ENCODE data around the gene CEL.
"Not testable (repeated sequence)": the region's sequence is repeated elsewhere in the genome, so short reads cannot be mapped to it uniquely, and the experiment has no call there.

CEL gene

GRCh38 chr9:133061764-133062145 is at the start of gene CEL:
Gene CEL (plus strand): TSS chr9:133061981. CDS start chr9:133062003, 22 bp downstream.
- not testable (repeated sequence) for DNase-seq (ENCODE audit: low read depth)

DNA sequence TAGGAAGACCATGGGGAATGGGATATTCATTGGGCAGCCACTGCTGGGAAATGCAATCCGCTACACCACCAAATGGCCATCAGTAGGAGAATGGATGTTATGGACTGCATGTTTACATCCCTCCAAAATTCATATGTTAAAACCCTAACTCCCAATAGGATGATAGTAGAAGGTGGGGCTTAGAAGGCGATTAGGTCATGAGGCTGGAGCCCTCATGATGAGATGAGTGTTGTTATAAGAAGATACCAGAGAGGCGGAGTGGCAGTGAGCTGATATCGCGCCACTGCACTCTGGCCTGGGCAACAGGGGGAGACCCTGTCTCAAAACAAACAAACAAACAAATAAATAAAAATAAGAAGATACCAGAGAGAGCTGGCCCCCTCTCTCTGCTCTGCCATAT is 47.1 kb upstream of the CEL start:
- no peak for DNase-seq (ENCODE audit: low read depth)

DNA sequence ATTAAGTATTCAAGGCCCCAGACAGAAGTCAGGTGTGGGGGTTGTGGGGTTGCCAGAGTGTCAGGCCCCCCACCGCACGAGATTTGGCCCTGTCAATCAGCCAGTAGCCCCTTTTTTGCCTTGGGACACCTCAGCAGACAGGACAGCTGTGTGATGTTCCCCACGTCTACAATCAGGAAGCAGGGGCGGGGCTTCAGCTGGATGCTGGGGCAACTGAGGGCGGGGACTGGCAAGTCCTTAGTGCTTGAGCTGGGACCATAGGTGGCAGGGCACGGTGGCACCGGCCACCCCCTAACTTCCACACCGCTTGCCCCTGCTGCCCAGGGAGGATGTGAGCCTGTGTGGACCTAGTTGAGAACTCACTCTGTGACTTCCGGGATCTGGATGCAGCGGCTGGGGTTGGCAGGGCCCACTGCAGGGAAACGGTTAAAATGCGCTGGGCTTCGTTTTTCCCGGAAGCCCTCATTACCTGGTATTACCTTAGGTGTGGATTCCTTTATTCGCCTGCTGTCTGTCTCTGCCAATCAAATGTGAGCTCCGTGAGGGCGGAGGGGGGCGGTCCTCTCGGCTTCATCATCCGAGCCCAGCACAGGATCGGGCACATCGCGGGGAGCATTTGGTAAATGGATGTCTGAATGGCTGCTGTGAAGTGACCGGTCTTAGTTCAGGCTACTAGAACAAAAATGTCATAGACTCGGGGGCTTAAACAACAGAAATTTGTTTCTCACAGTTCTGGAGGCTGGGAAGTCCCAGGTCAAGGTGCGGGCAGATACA is 38.5 kb upstream of the CEL start:
- peak; percentile 16 for DNase-seq (ENCODE audit: low read depth)

DNA sequence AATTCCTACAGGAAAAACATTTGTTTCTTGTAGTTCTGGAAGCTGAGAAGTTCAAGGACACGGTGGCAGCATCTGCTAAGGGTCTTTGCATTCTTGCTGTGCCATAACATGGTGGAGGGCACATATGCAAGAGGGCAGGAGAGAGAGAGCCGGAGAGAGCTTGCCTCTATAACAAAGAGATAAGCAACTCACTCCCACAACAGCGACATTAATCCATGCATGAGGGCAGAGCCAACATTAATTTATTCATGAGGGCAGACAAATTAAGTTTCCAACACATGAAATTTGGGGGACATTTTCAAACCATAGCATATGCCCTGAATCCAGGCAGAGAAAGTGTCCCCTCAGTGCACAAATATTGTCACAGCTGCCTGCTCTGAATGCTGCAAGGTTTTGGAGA is 35.4 kb upstream of the CEL start:
- DNase-seq (ENCODE audit: low read depth), result no peak

DNA sequence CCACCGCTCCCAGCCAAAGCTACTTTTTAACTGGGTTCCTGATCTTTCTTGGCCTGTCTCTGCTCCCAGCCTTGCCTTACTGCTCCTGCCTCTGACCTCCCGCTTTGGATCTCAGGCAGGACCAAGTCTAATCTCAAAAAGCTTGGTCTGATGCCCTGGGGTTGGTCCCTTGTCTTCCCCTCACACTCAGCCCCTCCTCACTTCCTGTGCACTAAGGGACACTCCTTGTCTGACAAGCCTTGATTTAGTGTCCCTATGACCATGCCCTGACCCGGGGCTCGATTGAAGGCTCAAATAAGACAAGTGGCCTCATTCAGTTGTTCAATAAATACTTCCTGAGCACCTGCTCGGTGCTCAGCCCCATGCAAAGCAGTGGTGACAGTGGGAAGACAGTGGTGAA is 34.6 kb upstream of the CEL start:
- no peak for DNase-seq (ENCODE audit: low read depth)

- DNase-seq (ENCODE audit: low read depth), result no peak
Observed at GRCh38 chr9:133028221-133028620, 33.6 kb upstream of the CEL start.

DNA sequence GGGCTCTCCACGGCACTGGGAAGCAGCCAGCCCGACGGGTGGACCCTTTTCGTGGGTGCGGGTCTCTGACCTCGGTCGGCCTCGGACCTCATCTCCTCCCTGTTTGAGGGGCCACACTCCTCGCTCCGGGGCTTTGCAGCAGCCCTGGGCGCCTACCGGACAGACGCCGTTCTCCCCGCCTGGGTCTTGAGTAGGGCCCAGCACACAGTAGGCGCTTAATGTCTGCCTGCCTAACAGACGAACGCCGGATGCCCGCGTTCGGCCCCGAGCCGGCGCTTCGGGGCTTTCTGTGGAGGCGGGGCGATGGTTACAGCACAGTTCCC is 31.8 kb upstream of the CEL start:
- DNase-seq (ENCODE audit: low read depth), result no peak

DNA sequence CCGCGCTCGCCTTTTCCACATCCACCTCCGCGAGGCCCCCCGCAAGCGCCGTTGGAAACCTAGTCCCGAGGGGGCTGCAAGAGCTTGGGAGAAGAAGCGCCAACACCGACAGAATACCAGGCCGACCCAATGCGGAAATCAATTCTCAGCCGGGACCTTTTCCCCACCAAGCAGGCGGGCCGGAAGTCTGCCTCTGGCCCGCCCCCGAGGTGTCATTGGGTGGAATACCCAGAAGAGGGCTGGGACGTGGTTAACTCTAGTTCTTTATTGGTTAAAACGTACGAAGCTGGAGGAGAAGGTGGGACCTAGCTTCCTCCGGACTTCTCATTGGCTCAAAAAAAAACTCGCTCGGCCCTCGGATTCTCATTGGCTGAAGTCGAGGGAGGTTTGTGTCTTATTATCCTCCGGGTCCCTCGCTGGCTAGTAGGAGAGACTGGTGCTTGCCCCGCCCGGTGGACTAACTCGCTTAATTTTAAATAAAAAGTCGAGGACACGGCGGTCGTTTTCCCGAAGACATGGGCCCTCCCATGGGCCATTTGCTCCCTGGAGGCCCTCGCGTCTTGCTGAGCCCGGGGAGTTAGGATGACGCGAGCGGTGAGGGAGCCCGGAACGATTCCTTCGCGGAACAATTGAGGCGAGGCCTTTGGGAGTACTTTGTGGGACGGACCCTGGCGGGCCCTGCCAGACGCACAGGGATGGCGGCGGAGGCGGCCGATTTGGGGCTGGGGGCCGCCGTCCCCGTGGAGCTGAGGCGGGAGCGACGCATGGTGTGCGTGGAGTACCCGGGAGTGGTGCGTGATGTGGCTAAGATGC is 31.3 kb upstream of the CEL start, which contains the start of gene GTF3C5:
Gene GTF3C5, plus strand, starts transcription at position 681 of the 813 bp plus-strand sequence. Its CDS starts 15 bp downstream, at position 696.
- DNase-seq (ENCODE audit: low read depth), result peak; percentile 89

DNA sequence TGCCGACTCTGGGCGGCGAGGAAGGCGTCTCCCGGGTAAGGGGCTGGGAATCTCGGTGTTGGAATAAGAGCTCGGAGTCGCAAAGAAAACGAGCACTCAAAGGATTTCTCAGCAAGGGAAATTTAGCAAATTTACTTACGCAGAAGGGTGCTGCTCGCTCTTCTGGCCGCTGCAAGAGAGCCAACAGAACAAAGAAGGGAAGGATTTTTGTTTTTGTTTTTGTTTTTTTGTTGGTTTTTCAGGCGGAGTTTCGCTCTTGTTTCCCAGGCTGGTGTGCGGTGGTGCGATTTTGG is 30.7 kb upstream of the CEL start:
- DNase-seq (ENCODE audit: low read depth), result no peak

- DNase-seq (ENCODE audit: low read depth), result no peak
Observed at GRCh38 chr9:133031496-133031911, 30.3 kb upstream of the CEL start.

- DNase-seq (ENCODE audit: low read depth), result no peak
Observed at GRCh38 chr9:133032171-133032570, 29.6 kb upstream of the CEL start.

DNA sequence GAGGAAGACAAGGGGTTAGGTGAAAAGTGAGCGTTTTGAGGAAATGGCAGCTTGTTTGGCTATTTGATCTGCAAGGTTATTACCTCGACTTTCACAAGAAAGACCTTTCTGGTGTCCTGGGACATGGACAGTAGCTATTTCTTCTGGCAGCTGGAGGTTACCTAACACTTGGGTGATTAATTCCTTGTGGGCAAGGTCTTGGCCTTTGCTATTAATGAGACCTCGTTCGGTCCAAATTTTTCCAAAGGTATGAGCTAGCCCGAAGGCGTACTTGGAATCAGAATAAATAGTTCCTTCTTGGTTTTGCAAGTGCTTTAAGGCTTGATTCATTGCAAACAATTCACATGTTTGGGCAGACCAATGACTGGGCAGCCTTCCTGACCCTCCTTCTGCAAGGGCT is 26.1 kb upstream of the CEL start:
- no peak for DNase-seq (ENCODE audit: low read depth)

DNA sequence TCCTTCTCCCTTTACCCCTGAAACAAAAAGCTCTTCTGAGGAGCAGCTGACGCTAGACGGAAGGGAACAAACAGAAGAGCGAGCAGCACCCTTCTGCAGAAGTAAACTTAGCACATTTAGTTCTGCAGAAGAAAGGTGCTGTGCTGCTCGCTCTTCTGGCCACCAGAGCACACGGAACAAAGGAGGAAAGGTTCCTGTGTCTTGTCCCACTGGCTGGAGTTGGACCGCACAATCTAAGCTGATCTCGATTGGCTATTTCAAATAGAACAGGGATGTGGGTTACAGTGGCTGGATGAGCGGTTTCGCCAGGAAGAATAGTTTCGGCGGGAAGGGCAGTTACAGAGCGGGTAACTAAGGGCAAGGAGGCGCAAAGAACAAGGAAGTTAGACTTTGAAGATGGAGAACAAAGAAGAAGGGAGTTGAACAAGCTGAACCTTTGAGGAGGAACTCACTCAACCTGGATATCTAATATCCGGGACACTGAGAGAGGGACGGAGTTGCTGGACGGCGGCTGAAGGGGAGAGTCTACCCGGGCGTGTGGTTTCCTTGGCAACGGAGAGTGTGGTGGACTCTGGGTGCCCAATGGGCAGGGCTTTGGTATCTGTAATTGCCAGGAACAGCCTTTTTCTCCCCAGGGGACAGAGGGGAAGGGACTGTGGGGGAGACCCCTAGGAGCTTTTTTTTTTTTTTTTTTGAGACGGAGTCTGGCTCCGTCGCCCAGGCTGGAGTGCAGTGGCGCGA is 23.8 kb upstream of the CEL start:
- DNase-seq (ENCODE audit: low read depth), result no peak

GRCh38 chr9:133040892-133041479 is 20.8 kb upstream of the CEL start:
- not testable (repeated sequence) for DNase-seq (ENCODE audit: low read depth)

- no peak for DNase-seq (ENCODE audit: low read depth)
Observed at GRCh38 chr9:133041958-133042357, 19.8 kb upstream of the CEL start.

GRCh38 chr9:133042676-133043075 is 19.1 kb upstream of the CEL start:
- no peak for DNase-seq (ENCODE audit: low read depth)

DNA sequence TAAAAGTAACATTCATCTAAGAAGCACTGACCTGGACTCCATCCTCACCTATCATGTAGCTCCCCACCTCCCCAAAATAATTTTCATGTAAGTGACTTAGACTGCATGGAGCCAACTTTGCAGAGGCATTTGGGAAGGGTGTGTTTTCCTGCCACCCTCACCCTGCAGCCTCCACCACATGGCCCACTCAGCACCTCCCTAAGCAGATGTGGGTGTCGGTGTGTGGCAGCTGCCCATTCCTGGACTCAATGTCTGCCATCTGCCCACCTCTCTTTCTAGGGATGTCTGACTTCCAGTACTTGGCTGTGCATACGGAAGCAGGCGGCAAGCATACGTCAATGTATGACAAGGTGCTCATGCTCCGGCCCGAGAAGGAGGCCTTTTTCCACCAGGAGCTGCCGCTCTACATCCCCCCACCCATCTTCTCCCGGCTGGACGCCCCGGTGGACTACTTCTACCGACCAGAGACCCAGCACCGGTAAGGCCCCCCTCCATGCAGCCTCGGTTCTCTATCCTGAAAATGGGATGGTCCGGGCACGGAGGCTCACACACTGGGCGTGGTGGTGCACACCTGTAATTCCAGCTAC is 18.2 kb upstream of the CEL start:
- DNase-seq (ENCODE audit: low read depth), result no peak

GRCh38 chr9:133044125-133044524 is 17.7 kb upstream of the CEL start:
- no peak for DNase-seq (ENCODE audit: low read depth)

GRCh38 chr9:133044661-133045060 is 17.1 kb upstream of the CEL start:
- no peak for DNase-seq (ENCODE audit: low read depth)

GRCh38 chr9:133045132-133045531 is 16.6 kb upstream of the CEL start:
- no peak for DNase-seq (ENCODE audit: low read depth)

- no peak for DNase-seq (ENCODE audit: low read depth)
Observed at GRCh38 chr9:133046196-133046899, 15.4 kb upstream of the CEL start.

DNA sequence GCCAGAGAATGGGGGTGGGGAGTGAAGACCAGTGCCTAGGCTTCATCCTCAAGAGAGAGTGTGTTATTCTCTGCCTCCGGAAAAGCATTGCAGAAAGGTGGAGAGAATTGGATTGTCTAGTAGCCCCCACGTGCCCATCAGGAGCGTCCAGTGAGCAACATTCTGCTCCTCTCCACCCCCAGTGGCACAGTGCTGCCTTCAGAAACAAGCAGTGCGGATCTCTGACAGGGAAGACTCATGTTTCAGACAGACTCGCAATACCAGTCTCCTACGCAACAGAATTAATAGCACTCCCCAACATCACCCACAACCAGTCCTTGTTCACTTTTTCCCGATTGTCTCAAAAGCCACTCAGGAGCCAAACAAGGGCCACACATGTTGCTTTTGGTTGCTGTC is 14.9 kb upstream of the CEL start:
- no peak for DNase-seq (ENCODE audit: low read depth)

Data from activated T-cell treated with anti-CD3 and anti-CD28 coated beads for 24 hours (primary cell).